Peyer's patch (tissue), 4 donors: ENCODE data around the gene IGLON5.

ENCODE experiments used
- CTCF ChIP-seq, 6 experiments: fragments of 450-650 bp in 4 of 6; fragments of 200-600 bp in 2 of 6; sonication (generic) in 1 of 6; IDR thresholded peaks; one replicate each; pipeline ENCODE4 v1.5.1; 2017 to 2019; ENCODE audit warnings: antibody characterized with exemption in 6 of 6, mild to moderate bottlenecking in 3 of 6, moderate library complexity in 1 of 6
- POLR2A ChIP-seq, 2 donors: fragments of 450-650 bp; IDR thresholded peaks; one replicate each; pipeline ENCODE4 v1.5.1; 2017; ENCODE audit warnings: antibody characterized with exemption in 2 of 2, mild to moderate bottlenecking in 2 of 2, moderate library complexity in 2 of 2

- TF ChIP-seq CTCF (IDR thresholded peaks at IDR 0.05) (no peak), POLR2A (IDR thresholded peaks at IDR 0.05) (no peak)
Measured at GRCh38 chr19:51292971-51293370, 18.5 kb upstream of the IGLON5 start.
